Keratinocyte (primary cell): ENCODE data around the gene ULK3. TPM values are rescaled to one million over a fixed set of nuclear protein-coding genes. Genes with fewer than 3 reads are reported as not detected.

Source experiments
- DNase-seq: peaks from one replicate; pipeline ENCODE4 v3.0.0-alpha.2; 2011; ENCODE audit warnings: low read depth, missing footprints, low spot score
- FAIRE-seq: peaks from 2 replicates; lab custom pipeline; 2011; peaks lifted over from hg19 to GRCh38; lab: Jason Lieb, UNC
- H2AFZ ChIP-seq: 2 replicates; pipeline ENCODE4 v1.6.0; 2012; ENCODE audit warnings: low read length, control low read depth, inconsistent platforms; ENCODE audit not compliant: control insufficient read depth
- H3K27ac ChIP-seq: 2 replicates; pipeline ENCODE4 v1.5.1; 2011; ENCODE audit warnings: low read length; ENCODE audit not compliant: control insufficient read depth, insufficient read depth
- H3K27me3 ChIP-seq: 3 replicates; pipeline ENCODE4 v1.6.0; 2011; ENCODE audit warnings: low read length; ENCODE audit not compliant: control insufficient read depth, insufficient read depth; ENCODE audit errors: extremely low read depth
- H3K36me3 ChIP-seq, 2 experiments: 2 replicates in 1 of 2; 3 replicates in 1 of 2; pipeline ENCODE4 v1.5.1; 2011; ENCODE audit warnings: low read length in 2 of 2, mild to moderate bottlenecking in 1 of 2; ENCODE audit not compliant: control insufficient read depth in 2 of 2, insufficient read depth in 2 of 2; ENCODE audit errors: extremely low read depth in 1 of 2
- H3K4me1 ChIP-seq: 3 replicates; pipeline ENCODE4 v1.5.1; 2011; ENCODE audit warnings: low read length; ENCODE audit not compliant: control insufficient read depth, insufficient read depth; ENCODE audit errors: extremely low read depth
- H3K4me2 ChIP-seq: 3 replicates; pipeline ENCODE4 v1.6.0; 2011; ENCODE audit warnings: low read depth, low read length; ENCODE audit not compliant: control insufficient read depth, insufficient read depth; ENCODE audit errors: extremely low read depth
- H3K4me3 ChIP-seq, 3 experiments: fragments of 200-600 bp in 1 of 3; sonication (generic) in 1 of 3; 2 replicates in 2 of 3; 3 replicates in 1 of 3; pipeline ENCODE4 v1.5.1; 2011 to 2016; ENCODE audit warnings: low read length in 3 of 3, mild to moderate bottlenecking in 3 of 3, control low read depth in 2 of 3, inconsistent platforms in 1 of 3, low read depth in 1 of 3, mixed read lengths in 1 of 3, mixed run types in 1 of 3, moderate library complexity in 1 of 3; ENCODE audit not compliant: control insufficient read depth in 2 of 3, insufficient read depth in 2 of 3; ENCODE audit errors: extremely low read depth in 1 of 3
- H3K79me2 ChIP-seq: 2 replicates; pipeline ENCODE4 v1.6.0; 2012; ENCODE audit warnings: low read length; ENCODE audit not compliant: control insufficient read depth, insufficient read depth
- H3K9ac ChIP-seq: 3 replicates; pipeline ENCODE4 v1.6.0; 2011; ENCODE audit warnings: low read length; ENCODE audit not compliant: control insufficient read depth, insufficient read depth; ENCODE audit errors: extremely low read depth
- H3K9me1 ChIP-seq: 3 replicates; pipeline ENCODE4 v1.6.0; 2011; ENCODE audit warnings: low read length; ENCODE audit not compliant: control insufficient read depth, insufficient read depth; ENCODE audit errors: extremely low read depth
- H3K9me3 ChIP-seq: 2 replicates; pipeline ENCODE4 v1.5.1; 2012; ENCODE audit warnings: low read depth, low read length; ENCODE audit not compliant: control insufficient read depth
- H4K20me1 ChIP-seq: 3 replicates; pipeline ENCODE4 v1.6.0; 2011; ENCODE audit warnings: low read length; ENCODE audit not compliant: control insufficient read depth, insufficient read depth; ENCODE audit errors: extremely low read depth
- EZH2 ChIP-seq: IDR thresholded peaks from one replicate; pipeline ENCODE4 v1.6.1; 2012; ENCODE audit warnings: inconsistent platforms, mild to moderate bottlenecking, low read length, moderate library complexity
- dilution Hi-C: fragments of 300-500 bp; cut with MboI; formaldehyde crosslinking; loops from one replicate; pipeline ENCODE4 v1.7.0; 2020; ENCODE audit warnings: low sequenced_read_pairs; ENCODE audit not compliant: extremely low pct_ligation_motif_present
- polyA plus RNA-seq, 5 experiments: library from polyadenylated mRNA; depleted of rRNA in 3 of 5; stranded (reverse) in 3 of 5; stranded (forward) in 1 of 5; unstranded in 1 of 5; fragments of >200 nt; gene quantifications; 1 replicate in 1 of 5; 2 replicates in 3 of 5; 3 replicates in 1 of 5; pipeline versions ENCODE4 v1.2.1 to v1.2.3, GENCODE V29; 2011 to 2012; ENCODE audit warnings: missing spikeins in 2 of 5, low read depth in 1 of 5, low replicate concordance in 1 of 5
- TF ChIP-seq, protein P1 (sequence below), 3 experiments: IDR thresholded peaks in 1 of 3; conservative IDR thresholded peaks in 1 of 3; optimal IDR thresholded peaks in 1 of 3; 2 replicates in 2 of 3; 3 replicates in 1 of 3; pipeline versions ENCODE3 to v1.5.1; 2011; ENCODE audit warnings: low read length in 3 of 3, mild to moderate bottlenecking in 3 of 3, moderate library complexity in 2 of 3, control low read depth in 1 of 3, inconsistent platforms in 1 of 3; ENCODE audit not compliant: insufficient read depth in 2 of 3; ENCODE audit errors: extremely low read depth in 1 of 3

ULK3 gene
- polyA plus RNA-seq, 1 donor (not counting 4 experiments of a cell fraction or from before 2014, with no cell fraction given): 16.5 TPM

DNA sequence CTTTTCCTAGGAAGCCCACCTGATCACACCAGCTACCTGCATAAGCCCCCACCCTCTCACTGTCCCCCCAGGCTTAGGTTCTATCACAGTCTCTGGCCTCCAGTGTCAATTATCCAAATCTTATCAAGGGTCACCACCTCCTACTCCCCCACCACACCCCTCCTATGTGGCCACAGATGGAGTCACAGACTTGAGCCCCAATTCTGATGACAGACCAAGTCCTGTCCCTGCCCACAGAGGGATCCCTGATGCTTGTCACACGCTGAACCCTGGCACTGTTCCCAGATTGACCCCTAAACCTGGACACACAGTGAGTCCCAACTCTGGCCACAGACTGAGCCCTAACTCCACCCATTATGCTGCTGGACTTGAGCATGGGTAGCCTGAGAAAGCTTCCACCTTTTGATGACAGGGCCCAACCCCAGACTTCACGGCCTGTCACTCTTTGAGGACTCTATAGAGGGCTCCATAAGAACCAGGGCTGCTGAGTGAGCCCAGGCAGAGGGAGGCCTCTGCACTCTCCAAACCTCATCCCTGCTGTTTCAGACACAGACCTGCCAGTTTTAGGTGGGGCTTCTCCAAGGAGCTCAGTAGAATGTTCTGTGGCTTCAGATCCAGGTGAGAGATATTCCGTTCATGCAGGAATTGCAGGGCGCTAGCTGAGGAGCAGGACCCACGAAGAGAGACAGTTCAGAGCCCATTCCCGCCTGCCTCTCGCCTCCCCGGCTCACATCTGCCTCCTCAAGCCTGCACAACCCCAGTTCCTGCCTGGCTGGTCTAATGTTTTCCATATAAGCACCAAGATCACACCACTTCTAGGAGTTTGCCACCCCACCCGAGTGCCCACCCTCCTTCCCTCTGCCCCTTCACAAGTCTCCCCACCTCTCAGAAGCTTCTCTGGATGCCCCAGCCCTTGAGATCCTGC, 1.8 kb downstream of the ULK3 start:
- no peak for FAIRE-seq
- H3K36me3 ChIP-seq: peaks cover 4 to 13% of the 10 kb centered on the region in 2 experiments
- no peak for DNase-seq
- H3K9me1 ChIP-seq: no peaks in the 10 kb centered on the region
- H3K4me1 ChIP-seq: peaks cover 14% of the 10 kb centered on the region
- no peak overlapping the region for H3K27ac ChIP-seq
- H3K79me2 ChIP-seq: no peaks in the 10 kb centered on the region
- H3K4me3 ChIP-seq: no peak overlapping the region
- no peak overlapping the region for H3K9ac ChIP-seq
- H4K20me1 ChIP-seq: no peaks in the 10 kb centered on the region
- no peak overlapping the region for H3K4me2 ChIP-seq
- no peaks in the 10 kb centered on the region for H3K9me3 ChIP-seq
- H2AFZ ChIP-seq: no peak overlapping the region
- dilution Hi-C loops: no loop called here
- no peak for TF ChIP-seq EZH2
- TF ChIP-seq, protein P1, sequence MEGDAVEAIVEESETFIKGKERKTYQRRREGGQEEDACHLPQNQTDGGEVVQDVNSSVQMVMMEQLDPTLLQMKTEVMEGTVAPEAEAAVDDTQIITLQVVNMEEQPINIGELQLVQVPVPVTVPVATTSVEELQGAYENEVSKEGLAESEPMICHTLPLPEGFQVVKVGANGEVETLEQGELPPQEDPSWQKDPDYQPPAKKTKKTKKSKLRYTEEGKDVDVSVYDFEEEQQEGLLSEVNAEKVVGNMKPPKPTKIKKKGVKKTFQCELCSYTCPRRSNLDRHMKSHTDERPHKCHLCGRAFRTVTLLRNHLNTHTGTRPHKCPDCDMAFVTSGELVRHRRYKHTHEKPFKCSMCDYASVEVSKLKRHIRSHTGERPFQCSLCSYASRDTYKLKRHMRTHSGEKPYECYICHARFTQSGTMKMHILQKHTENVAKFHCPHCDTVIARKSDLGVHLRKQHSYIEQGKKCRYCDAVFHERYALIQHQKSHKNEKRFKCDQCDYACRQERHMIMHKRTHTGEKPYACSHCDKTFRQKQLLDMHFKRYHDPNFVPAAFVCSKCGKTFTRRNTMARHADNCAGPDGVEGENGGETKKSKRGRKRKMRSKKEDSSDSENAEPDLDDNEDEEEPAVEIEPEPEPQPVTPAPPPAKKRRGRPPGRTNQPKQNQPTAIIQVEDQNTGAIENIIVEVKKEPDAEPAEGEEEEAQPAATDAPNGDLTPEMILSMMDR (optimal IDR thresholded peaks at IDR 0.05 in 1 of 3, IDR thresholded peaks at IDR 0.05 in 1 of 3, conservative IDR thresholded peaks at IDR 0.05 in 1 of 3; ENCODE audit: extremely low read depth in 1 of 3, insufficient read depth in 2 of 3, low read length in 3 of 3): no peak
- no peaks in the 10 kb centered on the region for H3K27me3 ChIP-seq

DNA sequence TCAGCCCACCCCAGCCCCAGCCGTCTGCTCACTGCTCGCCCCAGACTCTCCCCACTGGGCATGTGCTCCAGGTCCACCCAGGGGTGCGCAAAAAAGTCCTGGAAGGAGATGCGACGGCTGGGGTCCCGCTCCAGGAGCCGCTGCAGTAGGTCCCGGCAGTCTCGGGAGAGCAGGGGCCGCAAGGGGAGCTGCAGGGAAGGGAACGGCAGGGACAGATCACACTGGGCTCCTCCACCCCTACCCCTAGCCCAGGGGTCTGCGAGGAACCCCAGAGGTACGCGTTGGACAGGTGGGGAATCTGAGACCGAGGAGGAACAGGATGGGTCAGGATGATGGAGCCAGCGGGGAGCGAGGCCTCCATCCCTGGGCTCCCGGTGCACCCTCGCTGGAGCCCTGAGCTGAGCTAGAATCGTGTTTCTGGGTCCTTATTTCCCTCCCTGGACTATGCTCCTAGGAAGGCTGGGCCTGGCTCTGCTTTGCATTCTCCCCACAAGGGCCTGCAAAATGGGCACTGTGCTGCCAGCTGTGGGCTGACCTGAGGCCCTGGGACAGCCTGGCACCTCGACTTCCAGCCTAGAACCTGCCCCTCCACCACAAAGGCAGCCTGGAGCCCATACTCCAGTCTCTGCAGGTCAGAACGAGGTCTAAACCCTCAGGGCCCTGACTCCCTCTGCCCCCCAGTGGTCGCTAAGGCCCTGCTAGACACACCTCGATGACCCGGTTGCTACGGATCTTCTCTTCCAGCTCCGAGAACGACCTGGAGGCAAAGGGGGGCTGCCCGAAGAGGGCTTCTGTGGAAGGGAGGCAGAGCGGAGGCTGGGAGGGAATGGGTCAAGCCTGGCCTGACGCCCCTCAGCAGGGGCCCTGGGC, 3.2 kb downstream of the ULK3 start:
- no peak overlapping the region for H3K4me2 ChIP-seq
- H3K4me3 ChIP-seq: no peak overlapping the region
- no peaks in the 10 kb centered on the region for H4K20me1 ChIP-seq
- DNase-seq (no peak), FAIRE-seq (no peak)
- TF ChIP-seq, protein P1 (optimal IDR thresholded peaks at IDR 0.05 in 1 of 3, IDR thresholded peaks at IDR 0.05 in 1 of 3, conservative IDR thresholded peaks at IDR 0.05 in 1 of 3; ENCODE audit: extremely low read depth in 1 of 3, insufficient read depth in 2 of 3, low read length in 3 of 3): peak in 1 of 3 experiments; percentile 8
- TF ChIP-seq EZH2: no peak
- H3K27ac ChIP-seq: no peak overlapping the region
- peaks cover 4 to 15% of the 10 kb centered on the region in 2 experiments for H3K36me3 ChIP-seq
- no peak overlapping the region for H3K9ac ChIP-seq
- H3K4me1 ChIP-seq: peaks cover 14% of the 10 kb centered on the region
- dilution Hi-C loops: no loop called here
- no peaks in the 10 kb centered on the region for H3K9me1 ChIP-seq
- H3K27me3 ChIP-seq: no peaks in the 10 kb centered on the region
- H3K79me2 ChIP-seq: no peaks in the 10 kb centered on the region
- no peak overlapping the region for H2AFZ ChIP-seq
- H3K9me3 ChIP-seq: no peaks in the 10 kb centered on the region
